NT2/D1 (cell line): ENCODE results near the gene TMPRSS11D.

Experiments used
- SUZ12 ChIP-seq: IDR thresholded peaks from 2 replicates; pipeline ENCODE4 v1.6.1; 2011; ENCODE audit not compliant: insufficient read length, insufficient read depth; ENCODE audit errors: extremely low read depth
- YY1 ChIP-seq: IDR thresholded peaks from 2 replicates; pipeline ENCODE4 v1.6.1; 2011; ENCODE audit not compliant: insufficient read length, insufficient read depth

GRCh38 chr4:67874986-67875385 is 8.8 kb downstream of the TMPRSS11D start:
- TF ChIP-seq YY1 (no peak), SUZ12 (no peak)
